ENCODE data around the gene CDC23. TPM values are rescaled to one million over a fixed set of nuclear protein-coding genes. Genes with fewer than 3 reads are reported as not detected.
A peak's percentile ranks its signal among the peaks of the same experiment; 100 is the strongest.
"Not testable (repeated sequence)": the region's sequence is repeated elsewhere in the genome, so short reads cannot be mapped to it uniquely, and the experiment has no call there.

CDC23 gene, protein sequence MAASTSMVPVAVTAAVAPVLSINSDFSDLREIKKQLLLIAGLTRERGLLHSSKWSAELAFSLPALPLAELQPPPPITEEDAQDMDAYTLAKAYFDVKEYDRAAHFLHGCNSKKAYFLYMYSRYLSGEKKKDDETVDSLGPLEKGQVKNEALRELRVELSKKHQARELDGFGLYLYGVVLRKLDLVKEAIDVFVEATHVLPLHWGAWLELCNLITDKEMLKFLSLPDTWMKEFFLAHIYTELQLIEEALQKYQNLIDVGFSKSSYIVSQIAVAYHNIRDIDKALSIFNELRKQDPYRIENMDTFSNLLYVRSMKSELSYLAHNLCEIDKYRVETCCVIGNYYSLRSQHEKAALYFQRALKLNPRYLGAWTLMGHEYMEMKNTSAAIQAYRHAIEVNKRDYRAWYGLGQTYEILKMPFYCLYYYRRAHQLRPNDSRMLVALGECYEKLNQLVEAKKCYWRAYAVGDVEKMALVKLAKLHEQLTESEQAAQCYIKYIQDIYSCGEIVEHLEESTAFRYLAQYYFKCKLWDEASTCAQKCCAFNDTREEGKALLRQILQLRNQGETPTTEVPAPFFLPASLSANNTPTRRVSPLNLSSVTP
- total RNA-seq = 10 to 100 TPM; 45.0 to 48.9 TPM

DNA sequence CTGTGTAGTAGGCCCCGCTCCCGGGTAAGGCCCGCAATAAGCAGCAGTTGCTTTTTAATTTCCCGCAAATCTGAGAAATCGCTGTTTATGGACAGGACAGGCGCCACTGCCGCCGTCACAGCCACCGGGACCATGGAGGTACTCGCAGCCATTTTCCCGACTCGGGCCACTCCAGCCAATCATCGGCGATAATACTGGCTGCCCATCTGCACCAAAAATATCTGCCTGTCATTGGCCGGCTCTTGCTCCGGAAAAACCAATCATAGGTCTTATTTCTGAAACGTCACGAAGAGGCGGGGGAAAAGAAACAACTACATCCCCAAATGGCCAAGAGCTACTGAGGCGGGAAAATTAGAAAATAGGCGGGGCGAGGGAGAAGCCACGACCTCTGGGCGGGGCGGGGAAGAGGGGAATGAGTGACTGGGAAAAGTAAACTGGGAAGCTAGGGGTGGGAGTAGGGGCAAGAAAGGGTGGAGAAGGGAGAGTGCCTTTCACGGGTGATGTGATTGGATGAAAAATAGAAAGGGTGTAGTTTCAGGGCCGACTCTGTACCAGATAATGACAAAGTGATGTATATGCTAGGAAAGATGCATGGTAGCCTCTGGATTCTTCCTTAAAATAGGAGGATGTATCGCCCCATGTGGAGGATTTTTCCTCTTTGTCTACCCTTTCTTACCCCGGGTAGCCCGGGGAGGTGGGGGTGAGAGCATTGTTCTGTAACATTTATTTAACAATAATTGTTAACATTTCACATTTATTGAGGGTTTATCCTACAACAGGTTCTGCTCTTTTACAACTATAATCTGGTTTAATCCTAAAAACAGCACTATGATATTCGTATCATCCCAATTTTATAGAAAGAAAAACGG is at the start of gene CDC23:
Gene CDC23, minus strand, starts transcription at position 163 of the 869 bp plus-strand sequence. Its CDS starts 11 bp downstream, at position 152.
- ATAC-seq (replicated peaks in 1 of 2) = peak; percentile 98 to 99
- Mint-ChIP-seq H3K9me3 (no peaks in the 10 kb centered on the region), H3K27ac (peak within 1 kb of the TSS; percentile 97), H3K4me3 (peak within 1 kb of the TSS; percentile 95 to 100), H3K27me3 (ENCODE audit: low read depth) (no peaks in the 10 kb centered on the region), H3K4me1 (ENCODE audit: low read depth) (peaks cover 29% of the 10 kb centered on the region), H3K36me3 (ENCODE audit: insufficient read depth in 2 of 2) (peaks cover 5% of the 10 kb centered on the region in 2 donors)
- DNase-seq = peak; percentile 92 to 93

DNA sequence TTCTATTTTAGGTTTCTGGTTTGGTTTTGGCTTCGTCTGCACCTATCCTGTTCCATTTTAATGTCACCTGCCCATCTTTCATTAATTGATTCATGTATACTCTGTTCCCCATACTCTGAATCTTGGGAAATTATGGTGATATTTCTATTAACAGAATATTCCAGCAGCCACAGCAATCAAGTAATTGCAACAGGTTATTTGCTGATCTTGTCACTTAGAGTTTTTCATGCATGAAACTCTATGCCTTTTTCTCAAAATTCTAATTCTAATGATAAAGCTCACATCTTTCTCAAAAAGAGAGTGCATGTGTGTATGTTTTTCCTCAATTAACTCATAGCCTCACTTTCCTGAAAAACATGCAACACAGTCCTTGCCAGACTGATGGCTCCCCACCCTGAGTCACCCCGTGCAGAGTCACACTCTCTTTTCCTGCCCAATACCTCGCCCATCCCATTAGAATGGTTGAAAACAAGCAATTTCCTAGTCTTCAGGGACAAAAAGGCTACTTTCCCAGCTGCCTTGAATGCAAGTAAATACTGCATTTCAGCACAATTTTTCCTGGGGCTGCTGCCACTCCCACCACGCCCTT is 45.7 kb upstream of the CDC23 start:
- Mint-ChIP-seq H3K27me3 (ENCODE audit: low read depth) (no peaks in the 10 kb centered on the region), H3K9me3 (no peaks in the 10 kb centered on the region), H3K36me3 (ENCODE audit: insufficient read depth in 2 of 2) (no peaks in the 10 kb centered on the region), H3K27ac (no peak overlapping the region), H3K4me1 (ENCODE audit: low read depth) (peaks cover 7% of the 10 kb centered on the region), H3K4me3 (no peak overlapping the region)
- DNase-seq = no peak
- ATAC-seq (replicated peaks in 1 of 2) = no peak

DNA sequence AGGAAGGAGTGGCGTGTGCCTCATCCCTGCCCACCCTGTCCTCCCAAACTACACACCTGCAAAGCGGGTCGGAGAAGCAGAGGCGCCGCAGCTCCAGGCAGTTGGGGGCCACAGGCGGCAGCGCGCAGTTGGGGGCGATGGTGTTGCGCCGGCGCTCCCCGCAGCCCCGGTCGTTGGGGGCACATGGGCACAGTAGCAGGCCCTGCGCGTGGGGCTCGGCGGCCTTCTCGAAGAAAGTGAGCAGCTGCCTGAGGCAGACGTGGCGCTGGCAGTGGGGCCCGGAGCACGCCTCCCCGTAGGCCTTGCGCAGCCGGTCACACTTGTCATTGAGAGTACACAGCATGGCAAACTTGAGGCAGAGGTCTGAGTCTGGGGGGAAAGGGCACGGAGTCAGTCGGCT is 44.5 kb upstream of the CDC23 start:
- DNase-seq (no peak), ATAC-seq (replicated peaks in 1 of 2) (no peak)
- Mint-ChIP-seq H3K4me3 (no peak overlapping the region), H3K4me1 (ENCODE audit: low read depth) (no peaks in the 10 kb centered on the region), H3K27me3 (ENCODE audit: low read depth) (no peaks in the 10 kb centered on the region), H3K27ac (no peak overlapping the region), H3K36me3 (ENCODE audit: insufficient read depth in 2 of 2) (no peaks in the 10 kb centered on the region), H3K9me3 (no peaks in the 10 kb centered on the region)

DNA sequence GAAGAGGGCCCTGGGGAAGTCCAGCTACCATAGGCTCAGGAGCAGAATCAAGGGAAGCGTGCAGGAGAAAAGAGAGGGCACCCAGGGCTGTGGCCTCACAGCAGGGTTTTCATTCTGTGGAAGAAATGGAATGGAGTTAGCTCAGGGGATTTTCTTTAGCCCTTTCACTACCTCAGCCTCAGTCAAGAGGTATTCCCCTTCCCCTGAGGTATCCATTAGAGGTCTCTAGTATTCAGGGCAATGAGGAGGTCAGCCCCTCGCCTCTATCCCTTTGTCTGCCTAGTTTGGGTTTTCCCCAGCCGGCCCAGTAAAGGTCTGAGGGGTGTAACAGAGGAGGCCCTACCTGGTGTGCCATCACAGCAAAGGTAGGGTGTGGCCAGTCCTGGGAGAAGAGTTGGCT is 39.8 kb upstream of the CDC23 start:
- no peak overlapping the region for H3K4me3 Mint-ChIP-seq
- no peak overlapping the region for H3K27ac Mint-ChIP-seq
- ATAC-seq (replicated peaks in 1 of 2) = no peak

DNA sequence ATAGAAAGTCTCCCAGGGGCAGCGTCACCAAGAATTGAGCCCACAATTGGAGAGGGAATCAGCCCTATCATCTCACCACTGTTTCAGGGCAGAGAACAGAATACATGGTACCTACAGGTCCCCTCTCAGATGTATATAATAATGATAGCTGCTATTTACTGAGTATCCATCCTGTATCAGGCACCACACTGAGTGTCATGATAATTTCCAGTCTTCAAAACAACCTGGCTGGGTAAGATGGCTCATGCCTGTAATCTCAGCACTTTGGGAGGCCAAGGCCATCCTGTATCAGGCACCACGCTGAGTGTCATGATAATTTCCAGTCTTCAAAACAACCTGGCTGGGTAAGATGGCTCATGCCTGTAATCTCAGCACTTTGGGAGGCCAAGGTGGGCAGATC is 34.7 kb upstream of the CDC23 start:
- not testable (repeated sequence) for H3K4me1 Mint-ChIP-seq (ENCODE audit: low read depth); DNase-seq; H3K4me3 Mint-ChIP-seq; ATAC-seq (replicated peaks in 1 of 2); H3K36me3 Mint-ChIP-seq (ENCODE audit: insufficient read depth in 2 of 2); H3K9me3 Mint-ChIP-seq; H3K27ac Mint-ChIP-seq
- peaks cover 28% of the 10 kb centered on the region for H3K27me3 Mint-ChIP-seq (ENCODE audit: low read depth)

More for the DNA sequence above, 39.8 kb upstream of the CDC23 start:
- Mint-ChIP-seq H3K27me3 (ENCODE audit: low read depth) (peaks cover 12% of the 10 kb centered on the region), H3K4me1 (ENCODE audit: low read depth) (no peaks in the 10 kb centered on the region), H3K9me3 (no peaks in the 10 kb centered on the region), H3K36me3 (ENCODE audit: insufficient read depth in 2 of 2) (no peaks in the 10 kb centered on the region)
- DNase-seq = no peak

DNA sequence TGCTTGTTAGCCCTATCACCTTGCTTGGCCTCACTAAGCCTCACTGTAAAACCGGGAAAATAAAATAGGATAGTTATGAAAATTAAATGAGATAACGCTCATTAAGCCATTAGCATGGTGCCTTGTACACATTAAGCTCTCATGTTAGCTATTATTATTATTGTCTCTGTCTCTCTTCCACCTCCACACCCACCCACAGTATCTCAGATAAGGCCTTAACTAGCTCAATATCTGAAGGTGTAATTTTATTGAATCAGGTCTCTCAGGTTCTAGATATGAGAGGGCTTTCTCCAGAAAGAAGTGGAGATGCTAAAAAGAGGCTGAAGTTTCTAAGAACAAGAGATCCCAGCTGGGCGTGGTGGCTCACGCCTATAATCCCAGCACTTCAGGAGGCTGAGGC is 33.7 kb upstream of the CDC23 start:
- ATAC-seq (replicated peaks in 1 of 2) (no peak), DNase-seq (no peak)
- no peaks in the 10 kb centered on the region for H3K36me3 Mint-ChIP-seq (ENCODE audit: insufficient read depth in 2 of 2)
- no peaks in the 10 kb centered on the region for H3K4me1 Mint-ChIP-seq (ENCODE audit: low read depth)
- H3K27me3 Mint-ChIP-seq (ENCODE audit: low read depth) = peaks cover 29% of the 10 kb centered on the region
- H3K4me3 Mint-ChIP-seq = no peak overlapping the region
- no peak overlapping the region for H3K27ac Mint-ChIP-seq
- H3K9me3 Mint-ChIP-seq = no peaks in the 10 kb centered on the region

DNA sequence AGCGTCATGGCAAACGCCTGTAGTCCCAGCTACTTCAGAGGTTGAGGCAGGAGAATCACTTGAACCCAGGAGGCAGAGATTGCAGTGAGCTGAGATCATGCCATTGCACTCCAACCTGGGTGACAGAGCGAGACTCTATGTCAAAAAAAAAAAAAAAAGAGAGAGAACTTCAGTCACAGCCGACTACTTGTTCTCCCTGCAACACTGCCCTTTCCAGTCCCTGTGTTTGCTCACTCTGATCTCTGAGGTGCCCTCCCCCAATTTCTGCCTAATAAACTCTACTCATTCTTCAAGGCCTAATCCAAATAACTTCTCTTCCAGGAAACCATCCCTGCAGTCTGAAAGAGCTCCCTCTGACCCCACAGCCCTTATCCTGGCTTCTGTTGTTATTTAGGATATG is 33.2 kb upstream of the CDC23 start:
- Mint-ChIP-seq H3K27ac (no peak overlapping the region), H3K4me3 (no peak overlapping the region), H3K27me3 (ENCODE audit: low read depth) (peaks cover 30% of the 10 kb centered on the region), H3K9me3 (no peaks in the 10 kb centered on the region), H3K4me1 (ENCODE audit: low read depth) (peaks cover 3% of the 10 kb centered on the region), H3K36me3 (ENCODE audit: insufficient read depth in 2 of 2) (no peaks in the 10 kb centered on the region)
- ATAC-seq (replicated peaks in 1 of 2) = no peak
- DNase-seq = no peak

DNA sequence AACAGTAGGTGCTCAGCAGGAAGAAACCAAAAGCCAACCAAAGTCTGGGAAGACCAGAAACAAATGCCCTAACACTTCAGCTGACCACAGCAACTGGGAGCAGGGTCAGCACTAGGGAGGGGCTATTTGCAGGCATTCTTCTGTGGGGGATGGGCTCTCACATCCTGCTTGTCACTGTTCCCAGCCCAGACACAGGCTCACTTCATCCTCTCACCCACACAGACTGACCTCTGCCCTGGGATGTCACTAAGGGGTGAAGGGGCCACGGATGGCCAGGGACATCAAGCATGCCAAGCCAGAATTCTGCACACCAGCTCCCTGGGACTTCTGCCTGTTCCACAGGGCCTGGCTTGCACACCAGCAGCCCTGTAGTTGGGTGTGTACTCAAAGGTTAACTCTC is 32.6 kb upstream of the CDC23 start:
- Mint-ChIP-seq H3K4me3 (no peak overlapping the region), H3K4me1 (ENCODE audit: low read depth) (peaks cover 9% of the 10 kb centered on the region), H3K27ac (no peak overlapping the region), H3K36me3 (ENCODE audit: insufficient read depth in 2 of 2) (no peaks in the 10 kb centered on the region), H3K9me3 (no peaks in the 10 kb centered on the region), H3K27me3 (ENCODE audit: low read depth) (peaks cover 37% of the 10 kb centered on the region)
- DNase-seq = no peak
- no peak for ATAC-seq (replicated peaks in 1 of 2)

DNA sequence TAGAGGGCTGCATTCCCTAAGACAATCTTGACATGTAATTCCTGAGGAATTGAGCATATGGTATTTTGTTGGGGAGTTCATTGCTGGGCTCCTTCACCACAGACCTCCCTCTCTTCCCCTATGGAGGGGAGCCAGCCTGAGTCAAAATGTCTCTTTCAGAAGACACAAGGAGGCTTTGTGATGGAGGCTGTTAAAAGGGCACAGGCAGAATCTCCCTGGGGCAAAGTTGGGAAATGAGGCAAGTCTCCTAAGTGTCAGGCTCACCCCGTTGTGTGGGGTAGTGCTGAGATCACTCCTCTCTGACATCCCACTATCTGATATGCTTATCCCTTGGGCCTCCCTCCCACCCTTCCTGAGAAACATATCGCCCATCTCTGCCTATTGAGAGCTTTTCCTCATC is 30.7 kb upstream of the CDC23 start:
- no peak overlapping the region for H3K27ac Mint-ChIP-seq
- H3K36me3 Mint-ChIP-seq (ENCODE audit: insufficient read depth in 2 of 2) = no peaks in the 10 kb centered on the region
- H3K4me1 Mint-ChIP-seq (ENCODE audit: low read depth) = peaks cover 14% of the 10 kb centered on the region
- no peak for ATAC-seq (replicated peaks in 1 of 2)
- H3K27me3 Mint-ChIP-seq (ENCODE audit: low read depth) = peaks cover 41% of the 10 kb centered on the region
- no peak overlapping the region for H3K4me3 Mint-ChIP-seq
- H3K9me3 Mint-ChIP-seq = no peaks in the 10 kb centered on the region
- no peak for DNase-seq

DNA sequence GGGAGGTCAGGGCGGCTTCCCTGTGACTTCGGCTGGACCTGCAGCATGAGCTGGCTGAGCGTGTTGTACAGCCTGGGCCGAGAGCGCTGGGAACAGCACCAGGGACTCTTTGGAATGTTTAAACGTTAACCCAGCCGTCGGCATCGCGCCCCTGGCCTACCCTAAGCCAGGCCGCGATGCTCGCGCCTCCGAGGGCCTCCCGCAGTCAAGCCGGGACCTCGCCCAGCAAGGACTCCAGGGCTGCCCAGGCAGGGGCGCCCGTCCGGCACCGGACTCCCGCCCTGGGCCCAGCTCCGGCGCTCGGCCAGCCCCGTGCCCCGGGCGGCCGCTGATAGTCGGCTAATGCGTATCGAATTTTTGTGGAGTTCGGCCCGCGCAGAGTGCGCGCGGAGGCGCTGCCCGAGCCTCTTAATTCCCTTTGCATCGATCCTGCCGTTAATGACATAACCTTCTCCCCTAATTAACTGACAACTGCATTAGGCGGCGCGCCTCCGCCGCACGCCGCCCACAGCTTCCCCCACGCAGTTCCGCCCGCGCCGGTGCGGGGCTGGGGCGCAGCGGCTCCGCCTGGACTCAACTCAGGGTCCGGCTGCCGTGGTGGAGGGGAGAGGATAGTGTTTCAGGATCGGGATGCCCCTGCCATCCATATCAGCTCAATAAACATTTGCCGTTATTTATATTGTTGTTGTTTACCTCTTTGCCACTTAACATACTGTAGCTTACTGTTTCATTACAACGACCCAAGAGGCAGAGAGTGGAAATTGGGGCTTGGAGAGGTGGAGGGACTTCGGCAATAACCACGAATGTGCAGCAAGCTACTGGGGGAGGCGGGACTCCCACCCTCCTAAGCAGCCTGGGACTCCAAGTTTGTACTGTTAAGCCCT is 28.8 kb upstream of the CDC23 start:
- Mint-ChIP-seq H3K27me3 (ENCODE audit: low read depth) (peaks cover 44% of the 10 kb centered on the region), H3K4me3 (peak overlapping the region; percentile 39 to 47), H3K9me3 (no peaks in the 10 kb centered on the region), H3K27ac (no peak overlapping the region), H3K36me3 (ENCODE audit: insufficient read depth in 2 of 2) (no peaks in the 10 kb centered on the region), H3K4me1 (ENCODE audit: low read depth) (peaks cover 14% of the 10 kb centered on the region)
- ATAC-seq (replicated peaks in 1 of 2) (peak; percentile 7 to 27), DNase-seq (peak in 1 of 2 donors; percentile 5)

DNA sequence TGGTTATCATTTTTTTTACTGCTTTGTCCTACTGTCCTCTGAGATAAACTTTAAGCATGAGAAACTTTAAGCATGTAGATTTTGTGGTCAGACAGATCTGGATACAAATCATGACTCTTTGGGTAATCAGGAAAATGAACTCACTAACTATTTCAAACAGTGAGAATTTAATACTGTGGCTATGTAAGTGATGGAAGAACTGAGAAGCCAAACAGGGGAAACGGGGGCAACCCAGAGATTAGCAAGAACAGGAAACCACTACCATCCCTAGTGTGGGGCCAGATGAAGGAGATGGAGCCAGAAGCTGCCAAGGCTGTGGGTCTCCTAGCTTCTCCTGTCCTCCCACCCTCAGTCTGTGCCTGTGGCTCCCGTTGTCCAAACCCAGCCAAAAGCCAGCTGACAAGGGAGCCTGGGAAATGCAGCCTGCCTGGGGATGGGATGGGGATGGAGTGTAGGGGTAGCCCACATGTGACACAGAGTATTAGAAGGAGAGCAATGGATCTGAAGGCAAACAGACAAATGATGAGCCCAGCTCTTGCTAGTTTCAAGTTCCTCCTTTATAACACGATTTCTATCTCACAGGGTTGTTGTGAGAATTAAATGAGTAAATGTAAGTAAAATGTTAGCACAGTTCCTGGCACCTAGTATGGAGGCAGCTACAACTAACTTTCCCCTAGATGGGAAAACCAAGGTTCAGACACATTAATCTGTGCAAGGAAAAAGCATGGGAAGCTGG is 27.7 kb upstream of the CDC23 start:
- Mint-ChIP-seq H3K4me3 (peak overlapping the region; percentile 7 to 8), H3K27me3 (ENCODE audit: low read depth) (peaks cover 44% of the 10 kb centered on the region), H3K36me3 (ENCODE audit: insufficient read depth in 2 of 2) (no peaks in the 10 kb centered on the region), H3K4me1 (ENCODE audit: low read depth) (peaks cover 14% of the 10 kb centered on the region), H3K9me3 (no peaks in the 10 kb centered on the region), H3K27ac (no peak overlapping the region)
- peak; percentile 6 to 8 for DNase-seq
- peak; percentile 66 to 75 for ATAC-seq (replicated peaks in 1 of 2)

DNA sequence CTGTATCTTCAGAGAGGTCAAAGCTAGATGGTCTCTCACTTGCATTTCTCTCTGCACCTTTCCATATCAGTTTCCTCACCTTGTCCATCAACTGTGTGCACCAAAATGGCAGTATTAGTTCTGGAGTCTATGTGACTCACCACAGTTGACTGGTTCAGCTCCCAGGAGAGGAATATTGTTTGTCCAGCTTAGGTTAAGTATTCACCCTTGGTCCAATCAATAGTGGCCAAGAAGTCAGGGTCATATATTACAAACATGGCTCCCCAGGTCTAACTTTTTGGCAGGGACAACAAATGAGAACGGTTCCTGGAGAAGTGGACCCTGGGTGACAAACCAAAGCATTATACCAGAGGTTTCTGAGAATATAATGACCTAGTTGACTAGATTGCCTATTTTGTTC is 24.9 kb upstream of the CDC23 start:
- Mint-ChIP-seq H3K4me1 (ENCODE audit: low read depth) (peaks cover 14% of the 10 kb centered on the region), H3K4me3 (no peak overlapping the region), H3K36me3 (ENCODE audit: insufficient read depth in 2 of 2) (no peaks in the 10 kb centered on the region), H3K27me3 (ENCODE audit: low read depth) (peaks cover 30% of the 10 kb centered on the region), H3K9me3 (no peaks in the 10 kb centered on the region), H3K27ac (no peak overlapping the region)
- DNase-seq (no peak), ATAC-seq (replicated peaks in 1 of 2) (no peak)

Measured in activated T-cell treated with anti-CD3 and anti-CD28 coated beads, Interleukin-2, amount 50 U/mL, for 72 hours (primary cell).